Measurements from ENCODE around the gene AZIN2.
"Not testable (repeated sequence)": the region's sequence is repeated elsewhere in the genome, so short reads cannot be mapped to it uniquely, and the experiment has no call there.

The AZIN2 gene

GRCh38 chr1:33061834-33062233, 19.1 kb upstream of the AZIN2 start:
- Histone ChIP-seq H3K27ac (no peak overlapping the region), H3K27me3 (no peaks in the 10 kb centered on the region), H3K9me3 (peaks cover 2 to 38% (median 20%) of the 10 kb centered on the region in 3 donors), H3K4me1 (peaks cover 0 to 12% (median 8%) of the 10 kb centered on the region in 4 donors), H3K36me3 (peaks cover 0 to 11% (median 0%) of the 10 kb centered on the region in 3 donors), H3K4me3 (no peak overlapping the region)
- intact Hi-C loops (cut with DNase I; ENCODE audit: low total_unique reads): no loop called here
- no peak for TF ChIP-seq CTCF (IDR thresholded peaks at IDR 0.05)
- no peak for DNase-seq

GRCh38 chr1:33064284-33064683, 16.7 kb upstream of the AZIN2 start:
- peaks cover 0 to 11% (median 0%) of the 10 kb centered on the region in 3 donors for H3K36me3 ChIP-seq
- DNase-seq; H3K27me3 ChIP-seq; intact Hi-C loops (cut with DNase I; ENCODE audit: low total_unique reads); H3K4me3 ChIP-seq; H3K27ac ChIP-seq: not testable (repeated sequence)
- H3K4me1 ChIP-seq: peaks cover 0 to 12% (median 8%) of the 10 kb centered on the region in 4 donors
- peaks cover 2 to 38% (median 20%) of the 10 kb centered on the region in 3 donors for H3K9me3 ChIP-seq

- intact Hi-C loops (cut with DNase I; ENCODE audit: low total_unique reads): no loop called here
These were observed 15.7 kb upstream of the AZIN2 start for GRCh38 chr1:33065301-33065700.

GRCh38 chr1:33066477-33066876, 14.5 kb upstream of the AZIN2 start:
- H3K36me3 ChIP-seq: peaks cover 0 to 11% (median 0%) of the 10 kb centered on the region in 3 donors
- H3K4me3 ChIP-seq; H3K27me3 ChIP-seq; H3K27ac ChIP-seq; intact Hi-C loops (cut with DNase I; ENCODE audit: low total_unique reads); H3K4me1 ChIP-seq; DNase-seq: not testable (repeated sequence)
- H3K9me3 ChIP-seq: peaks cover 2 to 38% (median 20%) of the 10 kb centered on the region in 3 donors

More at GRCh38 chr1:33065301-33065700, 15.7 kb upstream of the AZIN2 start:
- no peaks in the 10 kb centered on the region for H3K27me3 ChIP-seq
- no peak overlapping the region for H3K4me3 ChIP-seq
- H3K4me1 ChIP-seq: peaks cover 0 to 9% (median 6%) of the 10 kb centered on the region in 4 donors
- no peak for TF ChIP-seq CTCF (IDR thresholded peaks at IDR 0.05)
- H3K27ac ChIP-seq: no peak overlapping the region
- DNase-seq: no peak
- peaks cover 0 to 11% (median 0%) of the 10 kb centered on the region in 3 donors for H3K36me3 ChIP-seq
- H3K9me3 ChIP-seq: peaks cover 2 to 38% (median 20%) of the 10 kb centered on the region in 3 donors

- not testable (repeated sequence) for DNase-seq, H3K27me3 ChIP-seq, H3K27ac ChIP-seq, H3K4me3 ChIP-seq, H3K4me1 ChIP-seq
- H3K36me3 ChIP-seq: peaks cover 0 to 11% (median 0%) of the 10 kb centered on the region in 3 donors
- intact Hi-C loops (cut with DNase I; ENCODE audit: low total_unique reads): loop anchor here (2.0 kb wide), 1 partner anchor 23 kb away; no protein-coding TSS in a partner anchor
- H3K9me3 ChIP-seq: peaks cover 2 to 34% (median 20%) of the 10 kb centered on the region in 3 donors
These were observed 12.8 kb upstream of the AZIN2 start for GRCh38 chr1:33068108-33068507.

GRCh38 chr1:33070628-33071027, 10.3 kb upstream of the AZIN2 start:
- Histone ChIP-seq H3K36me3 (peaks cover 0 to 1% (median 0%) of the 10 kb centered on the region in 3 donors), H3K27ac (no peak overlapping the region), H3K9me3 (peaks cover 0 to 10% (median 0%) of the 10 kb centered on the region in 3 donors), H3K4me1 (no peaks in the 10 kb centered on the region), H3K4me3 (no peak overlapping the region), H3K27me3 (no peaks in the 10 kb centered on the region)
- intact Hi-C loops (cut with DNase I; ENCODE audit: low total_unique reads): no loop called here
- TF ChIP-seq CTCF (IDR thresholded peaks at IDR 0.05): no peak
- DNase-seq: no peak

- no peaks in the 10 kb centered on the region for H3K9me3 ChIP-seq
- no peak overlapping the region for H3K4me3 ChIP-seq
- no peak overlapping the region for H3K27ac ChIP-seq
- DNase-seq: no peak
- H3K36me3 ChIP-seq: no peaks in the 10 kb centered on the region
- H3K4me1 ChIP-seq: no peaks in the 10 kb centered on the region
- TF ChIP-seq CTCF (IDR thresholded peaks at IDR 0.05): no peak
- H3K27me3 ChIP-seq: no peaks in the 10 kb centered on the region
- intact Hi-C loops (cut with DNase I; ENCODE audit: low total_unique reads): no loop called here
These were observed 8.2 kb upstream of the AZIN2 start for GRCh38 chr1:33072707-33073106.

Measured in tibial artery (tissue), 4 donors.